Stimulated activated memory B cell treated with anti-CD40 and anti-IgM and Interleukin-4, amounts not matched to agents 10 μg/mL and 1 μg/mL and 100 μg/mL, for 72 hours (primary cell): Measurements from ENCODE around the gene ASB6.
"Not testable (repeated sequence)": the region's sequence is repeated elsewhere in the genome, so short reads cannot be mapped to it uniquely, and the experiment has no call there.

Source experiments
- ATAC-seq: fragments of 150-1000 bp; cut with Tn5 transposase; 2 replicates; pipeline ENCODE4 v1.10.0; 2021
- H3K27ac Mint-ChIP-seq: one replicate; pipeline ENCODE4 v1.8.0; 2022; ENCODE audit warnings: mild to moderate bottlenecking, mixed read lengths
- H3K27me3 Mint-ChIP-seq: one replicate; pipeline ENCODE4 v1.8.0; 2022; ENCODE audit warnings: mixed read lengths
- H3K36me3 Mint-ChIP-seq: one replicate; pipeline ENCODE4 v1.8.0; 2022; ENCODE audit warnings: mixed read lengths
- H3K4me1 Mint-ChIP-seq: one replicate; pipeline ENCODE4 v1.8.0; 2022; ENCODE audit warnings: mixed read lengths
- H3K4me3 Mint-ChIP-seq: one replicate; pipeline ENCODE4 v1.8.0; 2022; ENCODE audit warnings: mild to moderate bottlenecking, moderate library complexity, mixed read lengths
- H3K9me3 Mint-ChIP-seq: one replicate; pipeline ENCODE4 v1.8.0; 2022; ENCODE audit warnings: mixed read lengths

ASB6 gene

DNA sequence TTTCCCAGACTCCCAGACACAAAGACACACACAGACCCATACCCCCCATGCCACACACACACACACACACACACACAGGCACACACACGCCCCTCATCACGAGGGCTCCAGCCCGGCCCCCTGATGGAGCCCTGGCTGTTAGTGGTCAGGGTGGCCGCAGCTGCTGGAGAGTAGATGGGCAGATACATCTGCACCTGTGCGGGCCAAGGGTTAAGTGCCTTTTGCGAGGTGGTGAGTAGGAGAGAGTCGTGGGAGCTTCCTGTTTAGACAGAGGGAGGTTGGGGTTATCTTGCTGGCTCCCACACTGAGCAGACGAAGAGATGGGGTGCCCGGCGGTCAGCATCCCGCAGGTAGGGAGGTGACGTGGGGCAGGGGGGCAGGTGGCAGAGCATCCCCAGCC is 31.7 kb upstream of the ASB6 start:
- H3K27me3 Mint-ChIP-seq = peaks cover 73% of the 10 kb centered on the region
- H3K36me3 Mint-ChIP-seq = no peaks in the 10 kb centered on the region
- no peaks in the 10 kb centered on the region for H3K4me1 Mint-ChIP-seq
- H3K4me3 Mint-ChIP-seq = no peak overlapping the region
- H3K27ac Mint-ChIP-seq = no peak overlapping the region
- ATAC-seq = no peak
- H3K9me3 Mint-ChIP-seq = no peaks in the 10 kb centered on the region

GRCh38 chr9:129672702-129673101 is 30.8 kb upstream of the ASB6 start:
- no peaks in the 10 kb centered on the region for H3K9me3 Mint-ChIP-seq
- H3K4me1 Mint-ChIP-seq = no peaks in the 10 kb centered on the region
- peaks cover 73% of the 10 kb centered on the region for H3K27me3 Mint-ChIP-seq
- H3K4me3 Mint-ChIP-seq = no peak overlapping the region
- no peak overlapping the region for H3K27ac Mint-ChIP-seq
- ATAC-seq = no peak
- H3K36me3 Mint-ChIP-seq = no peaks in the 10 kb centered on the region

GRCh38 chr9:129671519-129671918 is 29.6 kb upstream of the ASB6 start:
- peak; percentile 25 for ATAC-seq
- H3K27me3 Mint-ChIP-seq = peaks cover 70% of the 10 kb centered on the region
- no peaks in the 10 kb centered on the region for H3K36me3 Mint-ChIP-seq
- no peaks in the 10 kb centered on the region for H3K9me3 Mint-ChIP-seq
- H3K4me3 Mint-ChIP-seq = no peak overlapping the region
- no peak overlapping the region for H3K27ac Mint-ChIP-seq
- H3K4me1 Mint-ChIP-seq = no peaks in the 10 kb centered on the region

GRCh38 chr9:129671065-129671464 is 29.1 kb upstream of the ASB6 start:
- Mint-ChIP-seq H3K9me3 (no peaks in the 10 kb centered on the region), H3K4me1 (no peaks in the 10 kb centered on the region), H3K4me3 (no peak overlapping the region), H3K36me3 (no peaks in the 10 kb centered on the region), H3K27ac (no peak overlapping the region), H3K27me3 (peaks cover 65% of the 10 kb centered on the region)
- no peak for ATAC-seq

DNA sequence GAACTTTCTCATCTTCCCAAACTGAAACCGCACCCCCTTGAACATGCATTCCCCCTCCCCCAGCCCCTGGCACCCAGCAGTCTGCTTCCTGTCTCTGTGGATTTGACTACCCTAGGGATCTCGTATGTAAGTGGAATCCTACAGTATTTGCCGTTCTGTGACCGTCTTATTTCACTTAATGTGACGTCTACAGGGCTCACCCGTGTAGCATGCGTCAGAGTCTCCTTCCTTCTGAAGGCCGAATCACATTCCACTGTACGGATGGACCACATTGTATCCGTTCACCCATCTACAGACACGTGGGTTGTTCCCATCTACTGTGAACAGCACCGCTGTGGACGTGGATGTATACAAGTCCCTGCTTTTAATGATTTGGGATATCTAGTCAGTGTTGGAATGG is 28.0 kb upstream of the ASB6 start:
- no peaks in the 10 kb centered on the region for H3K36me3 Mint-ChIP-seq
- peaks cover 64% of the 10 kb centered on the region for H3K27me3 Mint-ChIP-seq
- H3K9me3 Mint-ChIP-seq = no peaks in the 10 kb centered on the region
- no peak overlapping the region for H3K27ac Mint-ChIP-seq
- no peak for ATAC-seq
- H3K4me3 Mint-ChIP-seq = no peak overlapping the region
- H3K4me1 Mint-ChIP-seq = peaks cover 5% of the 10 kb centered on the region

DNA sequence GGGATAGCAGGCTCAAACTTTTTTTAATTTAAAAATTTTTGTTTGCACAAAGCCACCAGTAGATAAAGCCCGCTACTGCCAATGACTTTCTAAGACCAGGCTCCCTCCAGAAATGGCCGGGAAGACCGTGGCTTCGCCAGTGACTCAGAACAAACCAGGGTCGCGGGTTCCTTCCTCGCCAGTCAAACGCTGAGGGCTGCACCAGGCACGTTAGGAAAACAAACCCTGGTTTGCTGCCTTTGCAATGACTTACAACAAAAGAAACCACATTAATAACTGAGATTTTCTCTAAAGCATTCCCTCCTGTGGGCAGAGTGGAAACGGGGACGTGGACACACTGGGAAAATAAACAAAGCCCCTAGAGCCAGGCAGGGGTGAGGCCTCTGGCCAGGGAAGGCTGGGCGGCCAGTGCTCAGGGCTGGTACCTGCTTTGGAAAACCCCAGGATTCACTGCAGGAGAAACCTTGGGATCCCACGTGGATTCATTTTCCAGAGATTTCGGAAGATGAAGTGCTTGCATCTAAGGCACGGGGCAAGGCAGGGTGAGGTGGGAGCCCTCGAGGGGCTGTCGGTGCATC is 27.3 kb upstream of the ASB6 start:
- ATAC-seq = no peak
- Mint-ChIP-seq H3K4me1 (peaks cover 9% of the 10 kb centered on the region), H3K9me3 (no peaks in the 10 kb centered on the region), H3K36me3 (no peaks in the 10 kb centered on the region), H3K4me3 (no peak overlapping the region), H3K27me3 (peaks cover 67% of the 10 kb centered on the region), H3K27ac (no peak overlapping the region)

GRCh38 chr9:129667850-129668249 is 25.9 kb upstream of the ASB6 start:
- no peak overlapping the region for H3K4me3 Mint-ChIP-seq
- peaks cover 9% of the 10 kb centered on the region for H3K4me1 Mint-ChIP-seq
- H3K36me3 Mint-ChIP-seq = no peaks in the 10 kb centered on the region
- no peak for ATAC-seq
- H3K9me3 Mint-ChIP-seq = no peaks in the 10 kb centered on the region
- peaks cover 53% of the 10 kb centered on the region for H3K27me3 Mint-ChIP-seq
- no peak overlapping the region for H3K27ac Mint-ChIP-seq

- Mint-ChIP-seq H3K4me3 (no peak overlapping the region), H3K36me3 (no peaks in the 10 kb centered on the region), H3K27me3 (peaks cover 48% of the 10 kb centered on the region), H3K9me3 (no peaks in the 10 kb centered on the region), H3K4me1 (peaks cover 9% of the 10 kb centered on the region), H3K27ac (no peak overlapping the region)
- no peak for ATAC-seq
Observed at GRCh38 chr9:129667378-129667777, 25.4 kb upstream of the ASB6 start.

DNA sequence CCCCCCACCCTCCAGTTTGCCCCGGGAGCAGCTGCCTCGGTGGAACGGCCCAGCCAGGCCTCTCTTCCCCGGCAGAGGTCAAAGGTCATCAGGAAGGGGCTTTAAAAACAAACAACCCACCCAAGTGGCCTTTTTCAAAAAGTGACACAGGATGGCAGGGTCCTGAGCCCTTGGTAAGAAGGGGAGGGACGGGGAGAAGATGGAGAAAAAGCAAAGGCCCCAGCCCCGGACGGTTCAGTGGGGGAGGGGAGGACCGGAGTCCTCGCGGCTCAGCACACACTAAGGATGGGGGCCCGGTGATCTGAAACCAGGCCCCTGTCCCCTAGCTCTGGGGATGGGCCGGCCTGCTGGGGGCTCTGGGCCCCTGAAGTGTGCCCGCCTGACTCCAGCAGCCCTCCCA is 24.6 kb upstream of the ASB6 start:
- Mint-ChIP-seq H3K36me3 (no peaks in the 10 kb centered on the region), H3K4me3 (no peak overlapping the region), H3K27ac (no peak overlapping the region), H3K4me1 (peaks cover 9% of the 10 kb centered on the region), H3K27me3 (peaks cover 43% of the 10 kb centered on the region), H3K9me3 (no peaks in the 10 kb centered on the region)
- no peak for ATAC-seq

GRCh38 chr9:129665814-129666520 is 24.0 kb upstream of the ASB6 start:
- H3K27me3 Mint-ChIP-seq = peaks cover 47% of the 10 kb centered on the region
- ATAC-seq = no peak
- no peak overlapping the region for H3K4me3 Mint-ChIP-seq
- H3K4me1 Mint-ChIP-seq = peaks cover 9% of the 10 kb centered on the region
- no peaks in the 10 kb centered on the region for H3K9me3 Mint-ChIP-seq
- no peaks in the 10 kb centered on the region for H3K36me3 Mint-ChIP-seq
- no peak overlapping the region for H3K27ac Mint-ChIP-seq

DNA sequence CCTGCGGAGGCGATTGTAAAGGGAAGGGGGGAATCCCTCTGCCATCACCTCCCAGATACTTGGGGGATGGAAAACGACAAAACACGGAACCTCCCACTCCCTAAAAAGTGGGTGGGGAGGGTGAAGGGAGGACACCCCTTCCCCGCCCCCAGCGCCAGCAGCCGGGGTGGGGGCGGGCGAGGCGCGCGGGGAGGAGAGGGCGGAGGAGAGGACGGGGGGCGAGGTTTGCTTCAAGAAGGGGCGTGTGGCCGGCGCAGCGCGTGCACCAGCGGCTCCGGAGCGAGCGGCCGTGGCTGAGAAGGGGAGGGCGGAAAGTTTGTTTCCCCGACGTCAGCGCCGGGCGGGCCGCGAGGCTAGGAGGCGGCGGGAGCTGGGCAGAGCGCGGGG is 23.4 kb upstream of the ASB6 start, which contains the start of gene PRRX2:
TSS of gene PRRX2 (plus strand) at position 259 of the 387 bp plus-strand sequence. CDS start 221 bp downstream, outside the sequence.
- ATAC-seq = peak; percentile 56
- Mint-ChIP-seq H3K27ac (peak within 1 kb of the TSS; percentile 50), H3K36me3 (no peaks in the 10 kb centered on the region), H3K4me3 (peak within 1 kb of the TSS; percentile 77), H3K9me3 (no peaks in the 10 kb centered on the region), H3K4me1 (peaks cover 9% of the 10 kb centered on the region), H3K27me3 (peaks cover 52% of the 10 kb centered on the region)

GRCh38 chr9:129664746-129665388 is 22.9 kb upstream of the ASB6 start:
- Mint-ChIP-seq H3K36me3 (no peaks in the 10 kb centered on the region), H3K27me3 (peaks cover 58% of the 10 kb centered on the region), H3K27ac (peak overlapping the region; percentile 50), H3K4me1 (peaks cover 9% of the 10 kb centered on the region), H3K9me3 (no peaks in the 10 kb centered on the region), H3K4me3 (peak overlapping the region; percentile 77)
- ATAC-seq = peak; percentile 57

GRCh38 chr9:129662239-129662638 is 20.3 kb upstream of the ASB6 start:
- ATAC-seq, H3K36me3 Mint-ChIP-seq, H3K4me1 Mint-ChIP-seq, H3K27ac Mint-ChIP-seq, H3K4me3 Mint-ChIP-seq, H3K9me3 Mint-ChIP-seq: not testable (repeated sequence)
- peaks cover 34% of the 10 kb centered on the region for H3K27me3 Mint-ChIP-seq

GRCh38 chr9:129661029-129661428 is 19.1 kb upstream of the ASB6 start:
- Mint-ChIP-seq H3K27me3 (peaks cover 35% of the 10 kb centered on the region), H3K27ac (no peak overlapping the region)
- ATAC-seq = no peak

DNA sequence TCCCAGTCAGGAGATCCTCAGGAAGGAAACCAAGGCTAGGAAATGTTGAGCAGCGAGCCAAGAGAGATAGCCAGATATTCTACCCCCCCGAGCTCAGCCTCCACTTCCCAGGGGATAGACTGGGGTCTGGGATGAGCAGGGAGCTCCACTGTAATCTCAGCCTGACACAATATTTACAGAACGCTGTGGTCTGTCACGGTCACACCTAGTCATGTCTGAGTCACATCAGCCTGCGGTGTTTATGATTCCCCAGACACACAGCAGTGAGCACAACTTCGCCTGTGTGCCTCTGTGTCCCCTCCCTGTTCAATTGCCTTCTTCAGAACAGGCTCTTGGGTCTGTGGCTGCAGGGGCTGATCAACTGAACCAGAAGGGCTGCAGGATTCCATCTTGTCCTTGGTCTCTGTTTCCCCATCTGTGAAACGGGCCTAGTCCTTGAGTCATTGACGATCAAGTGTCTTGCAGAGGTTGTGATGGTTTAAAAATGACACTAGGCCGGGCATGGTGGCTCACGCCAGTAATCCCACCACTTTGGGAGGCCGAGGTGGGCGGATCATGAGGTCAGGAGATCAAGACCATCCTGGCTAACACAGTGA is 14.9 kb upstream of the ASB6 start:
- no peak for ATAC-seq
- Mint-ChIP-seq H3K27ac (no peak overlapping the region), H3K27me3 (peaks cover 27% of the 10 kb centered on the region), H3K4me3 (no peak overlapping the region), H3K9me3 (no peaks in the 10 kb centered on the region), H3K4me1 (no peaks in the 10 kb centered on the region), H3K36me3 (no peaks in the 10 kb centered on the region)

More at GRCh38 chr9:129661029-129661428, 19.1 kb upstream of the ASB6 start:
- Mint-ChIP-seq H3K9me3 (no peaks in the 10 kb centered on the region), H3K4me1 (peaks cover 9% of the 10 kb centered on the region), H3K4me3 (no peak overlapping the region), H3K36me3 (no peaks in the 10 kb centered on the region)
